Bone marrow (tissue), 2 donors: ENCODE measurements around the gene ZBTB20.

Source experiments
- DNase-seq, 2 donors: peaks; one replicate each; lab custom pipeline; 2025; lab: John Stamatoyannopoulos, UW

ZBTB20 gene

GRCh38 chr3:115019900-115020299, 127.2 kb downstream of the ZBTB20 start:
- DNase-seq = no peak

DNA sequence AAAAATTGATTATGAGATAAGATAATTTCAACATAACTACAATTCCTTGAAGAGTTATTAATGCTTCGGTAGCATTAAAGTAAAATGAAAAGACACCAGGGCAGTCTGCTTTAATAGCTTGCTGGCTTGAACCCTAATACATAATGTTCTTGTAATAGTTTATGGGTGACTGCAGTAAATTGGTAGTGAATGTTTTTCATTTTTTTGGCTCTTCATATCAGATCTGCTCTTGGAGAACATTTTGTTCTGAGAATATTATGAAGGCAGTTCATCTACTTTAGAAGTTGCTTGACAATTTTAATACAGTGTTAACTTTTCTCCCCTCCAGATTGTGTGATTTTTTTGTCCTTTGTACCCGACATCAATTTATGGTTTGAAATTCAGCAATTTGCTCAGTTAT, 128.4 kb downstream of the ZBTB20 start:
- no peak for DNase-seq

DNA sequence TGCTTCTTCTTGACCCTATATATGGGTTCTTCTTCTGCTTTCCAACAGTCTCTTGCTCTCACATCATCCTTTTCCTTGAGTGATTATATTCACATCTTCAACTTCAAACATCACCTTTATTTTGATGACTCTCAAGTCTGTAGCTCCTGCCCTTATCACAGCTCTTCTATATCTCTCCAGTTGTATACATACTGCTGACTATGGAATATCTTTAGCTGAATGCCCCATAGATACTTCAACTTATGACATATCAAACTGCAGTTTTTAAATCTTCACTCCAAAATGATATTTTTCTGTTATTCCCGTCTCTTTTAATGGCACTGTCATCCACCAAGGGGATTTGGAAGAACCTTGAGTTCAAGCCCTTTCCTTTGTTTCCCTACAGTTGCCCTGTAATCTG, 139.1 kb downstream of the ZBTB20 start:
- DNase-seq = no peak

DNA sequence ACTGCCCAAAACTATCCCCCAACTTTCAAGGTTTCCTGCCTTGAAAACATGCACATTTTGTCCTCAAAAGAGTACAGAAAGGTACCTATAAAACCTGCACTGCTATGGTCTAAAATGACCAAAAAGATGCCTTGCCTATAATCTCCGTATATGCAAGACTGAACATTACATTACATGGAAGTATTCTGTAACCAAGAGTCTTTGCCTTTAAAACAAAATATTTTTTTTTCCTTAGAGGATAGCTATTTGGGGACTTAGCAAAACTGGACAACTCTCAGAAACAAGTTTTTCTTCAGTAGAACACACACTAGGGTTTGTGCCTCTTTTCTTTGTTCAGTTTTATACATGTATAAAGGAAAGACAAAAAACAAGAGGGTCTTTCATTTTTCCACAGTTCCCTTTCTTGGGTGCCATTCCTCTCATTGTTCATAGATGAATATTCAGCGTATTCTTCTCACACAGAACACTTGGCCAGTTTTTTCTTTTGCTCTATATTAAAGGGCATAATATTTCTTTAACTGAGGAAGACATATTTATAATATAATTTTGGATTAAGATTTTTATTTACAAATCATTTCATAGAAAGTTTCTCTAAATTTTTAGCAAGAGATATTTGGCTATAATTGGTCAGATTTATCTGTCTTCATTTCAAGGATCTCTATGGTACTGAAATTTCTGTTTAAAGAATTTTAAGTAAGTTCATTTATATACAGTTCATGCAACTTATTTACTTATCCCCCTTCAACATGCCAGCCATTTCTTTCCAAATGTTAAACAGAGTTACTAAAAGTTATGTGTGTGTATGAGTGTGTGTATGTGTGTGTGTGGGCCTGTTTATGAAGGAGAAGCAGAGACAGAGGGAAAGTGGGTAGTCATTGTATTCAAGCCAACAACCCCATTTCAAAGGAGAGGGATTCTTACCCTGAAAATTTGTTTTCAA, 142.6 kb downstream of the ZBTB20 start:
- DNase-seq = no peak

GRCh38 chr3:114998971-114999579, 148.0 kb downstream of the ZBTB20 start:
- no peak for DNase-seq

- DNase-seq = no peak
Measured at GRCh38 chr3:114994554-114995341, 152.3 kb downstream of the ZBTB20 start.

DNA sequence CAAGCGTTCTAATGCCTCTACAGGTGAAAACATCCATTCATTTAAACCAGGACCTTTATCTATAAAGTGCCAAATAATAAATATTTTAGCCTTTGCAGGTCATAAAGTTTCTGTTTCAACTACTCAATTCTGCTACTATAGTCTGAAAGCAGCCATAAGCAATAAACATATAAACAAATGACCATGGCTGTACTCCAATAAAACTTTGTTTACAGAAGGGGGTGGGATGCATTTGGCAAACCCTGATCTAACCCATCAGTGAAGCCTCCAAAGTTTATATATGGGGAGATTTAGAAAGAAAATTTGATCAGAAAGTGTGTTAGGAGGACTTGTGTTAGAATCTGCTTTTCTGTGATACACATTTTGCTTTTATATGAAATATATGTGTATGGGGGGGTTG, 161.3 kb downstream of the ZBTB20 start:
- no peak for DNase-seq

- DNase-seq = no peak
Measured at GRCh38 chr3:114983248-114983647, 163.8 kb downstream of the ZBTB20 start.

DNA sequence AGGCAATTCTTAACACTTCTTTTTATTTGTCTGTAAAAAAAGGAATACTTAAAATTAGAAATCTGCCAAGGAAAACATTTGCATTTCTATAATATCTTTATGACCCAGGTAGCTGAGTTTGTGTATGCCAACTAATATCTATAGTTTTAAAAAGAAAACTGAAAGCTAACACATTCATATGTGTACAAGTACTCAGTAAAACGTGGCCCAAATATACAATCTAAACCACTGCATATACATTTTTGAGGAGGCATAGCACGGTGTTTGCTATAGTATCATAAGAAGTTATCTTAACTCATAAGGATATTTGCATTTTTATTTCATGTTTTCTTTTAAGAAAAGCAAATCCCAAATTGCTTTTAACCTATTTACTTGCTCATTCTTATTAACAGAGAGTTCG, 172.7 kb downstream of the ZBTB20 start:
- DNase-seq = no peak

DNA sequence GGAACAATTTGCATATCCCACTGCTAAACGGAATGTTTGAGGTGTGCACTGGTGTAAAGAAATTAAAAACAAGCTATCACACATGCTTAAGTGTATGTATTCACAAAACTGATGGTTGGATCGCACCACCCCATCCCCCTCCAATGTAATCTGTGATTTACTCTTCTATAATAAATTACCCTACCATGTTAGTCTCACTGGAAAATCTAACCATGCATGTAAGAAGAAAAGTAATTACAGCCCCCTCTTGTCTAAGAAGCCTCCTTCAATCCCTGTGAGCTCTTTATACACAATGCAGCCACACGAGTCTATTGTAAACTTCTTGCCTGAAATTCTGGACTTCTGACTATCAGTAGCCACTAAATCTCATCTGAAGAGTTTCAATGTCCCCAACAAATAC, 173.6 kb downstream of the ZBTB20 start:
- DNase-seq = no peak

DNA sequence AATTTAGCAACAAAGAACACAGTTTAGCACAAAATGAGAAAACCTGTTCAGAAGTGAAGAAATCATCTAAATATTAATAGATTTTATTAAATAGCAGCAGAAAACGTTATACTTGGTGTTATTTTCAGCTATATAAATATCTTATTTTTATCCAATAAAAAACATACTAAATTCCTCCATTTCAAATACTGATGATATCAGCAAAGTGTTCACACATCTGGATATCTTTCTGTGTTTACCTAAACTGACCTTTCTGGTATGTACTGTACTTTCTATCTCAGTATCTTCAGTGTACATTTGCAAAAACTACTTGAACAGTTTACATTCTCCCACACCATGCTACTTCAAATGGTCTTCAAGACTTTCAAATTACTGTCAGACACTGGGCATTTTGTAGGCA, 179.9 kb downstream of the ZBTB20 start:
- DNase-seq = no peak

DNA sequence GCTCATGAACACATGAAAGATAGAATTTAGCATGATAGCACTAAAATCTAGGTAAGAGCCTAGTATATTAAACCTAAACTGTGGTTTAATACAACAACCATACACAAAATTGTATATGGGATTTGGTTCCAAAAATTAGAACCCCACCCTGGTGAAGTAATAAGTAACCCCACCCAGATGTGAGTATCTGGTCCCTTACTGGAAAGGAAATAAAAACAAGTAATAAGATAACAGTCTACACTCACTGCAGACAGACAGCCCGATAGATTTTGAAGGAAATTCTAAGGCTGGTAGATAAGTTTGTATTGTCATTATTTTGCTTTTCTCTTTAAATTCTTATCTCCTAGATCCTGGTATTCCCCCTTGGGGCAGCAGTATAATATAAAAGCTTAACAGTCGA, 184.9 kb downstream of the ZBTB20 start:
- DNase-seq = no peak

DNA sequence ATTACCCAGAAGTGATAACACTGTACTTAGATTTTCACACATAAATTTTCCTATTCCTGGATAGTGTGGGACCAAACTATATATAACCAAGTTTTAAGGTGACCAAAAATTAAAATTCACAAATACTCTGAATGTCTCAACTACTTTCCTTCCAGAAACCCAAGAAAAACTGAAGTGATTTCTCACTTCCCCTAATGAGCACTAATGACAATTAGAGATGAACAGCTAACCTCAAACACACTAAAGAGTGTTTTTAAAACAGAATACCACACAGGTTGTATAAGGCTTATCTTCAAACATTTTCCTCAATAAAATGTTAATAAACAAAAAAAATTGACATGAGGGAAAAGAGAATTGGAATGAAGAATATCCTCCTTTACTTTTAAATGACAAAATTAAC, 188.2 kb downstream of the ZBTB20 start:
- DNase-seq = no peak

DNA sequence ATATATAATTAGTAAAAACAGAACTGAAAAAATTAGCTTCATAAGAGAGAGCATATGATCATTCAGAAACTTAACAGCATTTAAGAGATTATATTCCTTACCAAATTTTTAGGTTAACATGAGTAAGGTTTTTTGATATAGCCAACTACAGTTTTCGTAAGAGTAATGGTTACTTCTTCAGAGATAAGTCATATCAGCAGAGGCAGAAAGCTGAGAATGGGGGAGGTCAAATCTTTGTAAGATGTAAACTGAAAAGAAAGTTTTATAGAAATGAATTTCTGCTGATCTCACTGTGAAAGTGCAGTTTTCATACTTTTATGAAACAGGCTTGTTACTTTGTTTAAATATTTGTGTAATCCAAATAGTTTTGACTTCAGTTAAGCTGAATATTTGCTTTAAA, 193.3 kb downstream of the ZBTB20 start:
- DNase-seq = no peak

GRCh38 chr3:114953215-114953799, 193.8 kb downstream of the ZBTB20 start:
- no peak for DNase-seq

GRCh38 chr3:114942773-114943172, 204.3 kb downstream of the ZBTB20 start:
- DNase-seq = peak in 1 of 2 donors; percentile 28

GRCh38 chr3:114941626-114942309, 205.3 kb downstream of the ZBTB20 start:
- DNase-seq = no peak

GRCh38 chr3:114939920-114940319, 207.2 kb downstream of the ZBTB20 start:
- DNase-seq = no peak

DNA sequence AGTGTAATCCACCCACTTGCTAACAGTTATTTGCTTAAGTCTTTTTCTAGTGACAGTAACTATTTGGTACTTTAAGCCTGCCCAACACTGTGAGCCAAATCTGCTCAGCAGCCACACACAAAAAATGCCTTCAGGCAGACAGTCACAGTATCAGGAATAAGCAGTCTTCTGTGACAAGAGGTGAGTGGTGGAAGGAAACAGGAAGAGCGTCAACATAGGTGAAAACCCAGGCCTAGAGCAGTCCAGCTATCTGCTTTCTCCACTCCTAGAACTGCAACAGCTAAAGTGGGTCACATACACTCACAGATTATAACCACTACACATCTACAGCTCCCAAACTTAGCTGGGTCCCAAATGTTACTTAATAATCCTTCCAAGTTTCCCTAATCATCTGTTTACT, 213.7 kb downstream of the ZBTB20 start:
- no peak for DNase-seq

DNA sequence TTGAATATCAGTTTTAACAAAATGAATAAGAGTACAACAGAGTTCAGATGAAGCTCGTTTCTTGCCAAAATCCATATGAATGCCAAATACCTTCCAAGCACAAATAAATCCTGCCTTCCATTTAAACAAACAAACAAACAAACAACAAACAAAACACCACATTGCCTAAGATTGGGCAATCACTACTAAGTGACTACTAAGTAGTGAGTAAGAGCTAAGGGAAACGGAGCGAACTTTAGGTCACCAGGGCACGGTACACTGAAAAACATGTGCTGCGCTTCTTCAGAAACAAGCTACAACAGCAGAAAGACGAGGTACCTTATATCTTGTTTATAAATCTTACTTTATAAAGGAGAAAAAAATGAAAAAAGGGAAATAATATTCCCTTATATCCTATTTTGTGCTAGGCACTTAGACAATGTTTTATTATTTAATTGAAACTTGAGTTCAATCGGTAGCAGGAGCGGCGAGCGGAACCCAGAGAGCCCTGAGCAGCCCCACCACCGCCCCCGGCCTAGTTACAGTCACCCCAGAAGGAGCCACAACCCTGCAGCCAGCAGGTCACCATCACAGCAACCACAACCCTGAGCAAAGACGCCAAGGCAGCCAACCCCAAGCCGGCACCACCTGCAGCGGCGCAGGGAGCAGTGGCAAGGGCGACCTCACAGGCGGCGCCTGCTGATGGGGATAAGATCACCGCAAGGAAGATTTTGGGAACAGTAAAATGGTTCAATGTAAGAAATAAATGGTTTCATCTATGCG, 216.9 kb downstream of the ZBTB20 start:
- DNase-seq = no peak
